Thyroid gland (tissue), 4 donors: ENCODE data around the gene SIGLEC15. TPM values are rescaled to one million over a fixed set of nuclear protein-coding genes. Genes with fewer than 3 reads are reported as not detected.

Experiments
- DNase-seq, 2 donors: peaks; one replicate each; pipeline ENCODE4 v3.0.0-alpha.2; 2019
- H3K27ac ChIP-seq, 3 donors: fragments of 200-600 bp; sonication (generic); 1 replicate in 2 of 3; 2 replicates in 1 of 3; pipeline ENCODE4 v1.5.1; 2016 to 2019; ENCODE audit warnings: mild to moderate bottlenecking in 1 of 3, moderate library complexity in 1 of 3
- H3K27me3 ChIP-seq: fragments of 200-600 bp; sonication (generic); one replicate; pipeline ENCODE4 v1.5.1; 2019
- H3K36me3 ChIP-seq, 2 donors: fragments of 200-600 bp; sonication (generic); one replicate each; pipeline ENCODE4 v1.5.1; 2016 to 2019
- H3K4me1 ChIP-seq, 2 donors: fragments of 200-600 bp; sonication (generic); one replicate each; pipeline ENCODE4 v1.5.1; 2017 to 2019
- H3K4me3 ChIP-seq, 3 donors: fragments of 200-600 bp; sonication (generic); replicated peaks in 1 of 3; 1 replicate in 2 of 3; 2 replicates in 1 of 3; pipeline ENCODE4 v1.5.1; 2016; ENCODE audit warnings: mild to moderate bottlenecking in 1 of 3
- H3K9me3 ChIP-seq: fragments of 200-600 bp; sonication (generic); one replicate; pipeline ENCODE4 v1.5.1; 2017
- CTCF ChIP-seq, 6 experiments: fragments of 200-600 bp in 3 of 6; fragments of 450-650 bp in 3 of 6; sonication (generic) in 3 of 6; IDR thresholded peaks; one replicate each; pipeline ENCODE4 v1.5.1; 2016 to 2019; ENCODE audit warnings: antibody characterized with exemption in 6 of 6, mild to moderate bottlenecking in 2 of 6, inconsistent platforms in 1 of 6, moderate library complexity in 1 of 6
- POLR2A ChIP-seq, 2 donors: fragments of 450-650 bp; IDR thresholded peaks; one replicate each; pipeline ENCODE4 v1.6.1; 2017; ENCODE audit warnings: antibody characterized with exemption in 2 of 2, mild to moderate bottlenecking in 2 of 2, moderate library complexity in 1 of 2
- WGBS, 2 donors: methylation state at CpG; one replicate each; pipeline ENCODE4 v1.1.5; 2017; 5-methylcytosine and 5-hydroxymethylcytosine counted together
- intact Hi-C: fragments of 100-400 bp; cut with DNase I; formaldehyde crosslinking; loops from one replicate; pipeline ENCODE4 v1.15.1; 2023
- total RNA-seq, 4 donors: library from RNA; depleted of rRNA; stranded (reverse); fragments of >200 nt; gene quantifications; one replicate each; pipeline ENCODE4 v1.2.3, GENCODE V29; 2016

Gene SIGLEC15
- 1 to 10 TPM in 1 of 4 donors, under 1 TPM in 2, not detected in 1; 0.33 to 4.0 (median 0.54) TPM for total RNA-seq

GRCh38 chr18:45825258-45826044 is at the start of gene SIGLEC15:
Gene SIGLEC15 (plus strand): TSS chr18:45825675. CDS start chr18:45825729, 54 bp downstream.
- DNase-seq = no peak
- H3K9me3 ChIP-seq = no peaks in the 10 kb centered on the region
- H3K4me1 ChIP-seq = peaks cover 10 to 18% of the 10 kb centered on the region in 2 donors
- 42 to 50% methylated on average over 8 to 12 of the region's 12 CpGs for WGBS, 2 donors
- no peak within 1 kb of the TSS for H3K4me3 ChIP-seq
- no peaks in the 10 kb centered on the region for H3K27me3 ChIP-seq
- no peak for TF ChIP-seq CTCF (IDR thresholded peaks at IDR 0.05)
- TF ChIP-seq POLR2A (IDR thresholded peaks at IDR 0.05) = no peak
- no peak within 1 kb of the TSS for H3K27ac ChIP-seq
- no peaks in the 10 kb centered on the region for H3K36me3 ChIP-seq
- intact Hi-C loops = no loop called here

- no peak for DNase-seq
- TF ChIP-seq POLR2A (IDR thresholded peaks at IDR 0.05) (no peak), CTCF (IDR thresholded peaks at IDR 0.05) (no peak)
- Histone ChIP-seq H3K4me1 (peaks cover 5 to 6% of the 10 kb centered on the region in 2 donors), H3K4me3 (peak overlapping the region; percentile 56 to 75 (median 64)), H3K27ac (peak overlapping the region in 2 of 3 donors; percentile 39 to 75), H3K36me3 (no peaks in the 10 kb centered on the region), H3K27me3 (no peaks in the 10 kb centered on the region), H3K9me3 (no peaks in the 10 kb centered on the region)
- WGBS, 2 donors = 35 to 52% methylated on average over 7 to 8 of the region's 8 CpGs
- intact Hi-C loops = no loop called here
Measured at GRCh38 chr18:45775743-45776142, 49.7 kb upstream of the SIGLEC15 start.

- DNase-seq = no peak
- H3K4me3 ChIP-seq = no peak overlapping the region
- TF ChIP-seq CTCF (IDR thresholded peaks at IDR 0.05) = no peak
- no peak for TF ChIP-seq POLR2A (IDR thresholded peaks at IDR 0.05)
- H3K4me1 ChIP-seq = peaks cover 5 to 6% of the 10 kb centered on the region in 2 donors
- intact Hi-C loops = no loop called here
- 71 to 88% methylated on average over 1 of the region's 1 CpG for WGBS, 2 donors
- H3K36me3 ChIP-seq = no peaks in the 10 kb centered on the region
- H3K9me3 ChIP-seq = no peaks in the 10 kb centered on the region
- no peak overlapping the region for H3K27ac ChIP-seq
- no peaks in the 10 kb centered on the region for H3K27me3 ChIP-seq
Measured at GRCh38 chr18:45777393-45777792, 48.1 kb upstream of the SIGLEC15 start.

GRCh38 chr18:45780568-45780967 is 44.9 kb upstream of the SIGLEC15 start:
- no peak for DNase-seq
- H3K36me3 ChIP-seq = no peaks in the 10 kb centered on the region
- H3K27me3 ChIP-seq = no peaks in the 10 kb centered on the region
- no peak overlapping the region for H3K27ac ChIP-seq
- intact Hi-C loops = no loop called here
- no peak for TF ChIP-seq POLR2A (IDR thresholded peaks at IDR 0.05)
- no peak for TF ChIP-seq CTCF (IDR thresholded peaks at IDR 0.05)
- H3K4me3 ChIP-seq = no peak overlapping the region
- H3K4me1 ChIP-seq = peaks cover 0 to 4% of the 10 kb centered on the region in 2 donors
- no peaks in the 10 kb centered on the region for H3K9me3 ChIP-seq
- 12 to 23% methylated on average over 2 of the region's 2 CpGs for WGBS, 2 donors

GRCh38 chr18:45782662-45783061 is 42.8 kb upstream of the SIGLEC15 start:
- no peaks in the 10 kb centered on the region for H3K27me3 ChIP-seq
- no peak overlapping the region for H3K27ac ChIP-seq
- intact Hi-C loops = no loop called here
- WGBS, 2 donors = 56 to 60% methylated on average over 1 of the region's 1 CpG
- H3K4me3 ChIP-seq = no peak overlapping the region
- no peaks in the 10 kb centered on the region for H3K4me1 ChIP-seq
- no peak for TF ChIP-seq POLR2A (IDR thresholded peaks at IDR 0.05)
- DNase-seq = no peak
- H3K9me3 ChIP-seq = no peaks in the 10 kb centered on the region
- no peaks in the 10 kb centered on the region for H3K36me3 ChIP-seq
